OCI-LY1 (cell line): ENCODE results near the gene KLK2.

Source experiments
- H2AFZ ChIP-seq: fragments of 200-600 bp; sonication (generic), shearing (Covaris generic); 2 replicates; pipeline ENCODE4 v1.6.0; 2014; ENCODE audit warnings: antibody characterized with exemption, mild to moderate bottlenecking, low read length
- H3F3A ChIP-seq: fragments of 200-600 bp; sonication (generic), shearing (Covaris generic); 2 replicates; pipeline ENCODE4 v1.6.0; 2014; ENCODE audit warnings: mild to moderate bottlenecking, antibody characterized with exemption, low read length, moderate library complexity; ENCODE audit not compliant: insufficient read depth
- H3K27ac ChIP-seq: fragments of 200-600 bp; sonication (generic); 2 replicates; pipeline ENCODE4 v1.5.1; 2014; ENCODE audit warnings: low read length, mixed run types, mild to moderate bottlenecking, low read depth; ENCODE audit not compliant: poor library complexity, severe bottlenecking
- H3K27me3 ChIP-seq: fragments of 200-600 bp; sonication (generic); 2 replicates; pipeline ENCODE4 v1.6.0; 2014; ENCODE audit warnings: antibody characterized with exemption, mild to moderate bottlenecking, low read length, moderate library complexity; ENCODE audit not compliant: insufficient read depth
- H3K36me3 ChIP-seq: fragments of 200-600 bp; sonication (generic); 2 replicates; pipeline ENCODE4 v1.6.1; 2014; ENCODE audit warnings: mild to moderate bottlenecking, antibody characterized with exemption, low read length, moderate library complexity, mixed read lengths; ENCODE audit not compliant: insufficient read depth
- H3K4me1 ChIP-seq: fragments of 200-600 bp; sonication (generic); 2 replicates; pipeline ENCODE4 v1.5.1; 2014; ENCODE audit warnings: mild to moderate bottlenecking, low read length, moderate library complexity; ENCODE audit not compliant: insufficient read depth, severe bottlenecking
- H3K4me2 ChIP-seq: fragments of 200-600 bp; sonication (generic), shearing (Covaris generic); 2 replicates; pipeline ENCODE4 v1.6.1; 2014; ENCODE audit warnings: low read length
- H3K4me3 ChIP-seq: fragments of 200-600 bp; sonication (generic); 2 replicates; pipeline ENCODE4 v1.5.1; 2014; ENCODE audit warnings: low read length, low read depth, mild to moderate bottlenecking, mixed read lengths; ENCODE audit not compliant: poor library complexity, severe bottlenecking
- H3K79me2 ChIP-seq: fragments of 200-600 bp; shearing (Covaris generic); 2 replicates; pipeline ENCODE4 v1.6.1; 2016; ENCODE audit warnings: mixed run types, low read length, mixed read lengths; ENCODE audit not compliant: insufficient read depth
- H3K9ac ChIP-seq: fragments of 200-600 bp; sonication (generic), shearing (Covaris generic); 2 replicates; pipeline ENCODE4 v1.6.1; 2014; ENCODE audit warnings: mild to moderate bottlenecking, low read length, mixed read lengths
- H3K9me2 ChIP-seq: fragments of 200-600 bp; sonication (generic), shearing (Covaris generic); 2 replicates; pipeline ENCODE4 v1.6.1; 2014; ENCODE audit warnings: low read depth, mild to moderate bottlenecking, low read length, mixed read lengths
- H3K9me3 ChIP-seq: fragments of 200-600 bp; shearing (Covaris generic); 2 replicates; pipeline ENCODE4 v1.6.1; 2014; ENCODE audit warnings: low read length, mixed read lengths
- H4K20me1 ChIP-seq: fragments of 200-600 bp; sonication (generic), shearing (Covaris generic); 2 replicates; pipeline ENCODE4 v1.6.0; 2016; ENCODE audit warnings: mild to moderate bottlenecking, low read length; ENCODE audit not compliant: insufficient read depth
- CTCF ChIP-seq: fragments of 200-600 bp; sonication (generic), shearing (Covaris generic); IDR thresholded peaks from 2 replicates; pipeline ENCODE4 v1.5.1; 2017; ENCODE audit warnings: mild to moderate bottlenecking, antibody characterized with exemption, low read length, moderate library complexity, mixed read lengths
- EZH2 ChIP-seq: fragments of 200-600 bp; sonication (generic), shearing (Covaris generic); IDR thresholded peaks from 2 replicates; pipeline ENCODE4 v1.8.0; 2017; ENCODE audit warnings: borderline replicate concordance, mixed run types, mild to moderate bottlenecking, antibody characterized with exemption, low read length, moderate library complexity, mixed read lengths

Gene KLK2

GRCh38 chr19:50889638-50890037, 16.4 kb downstream of the KLK2 start:
- Histone ChIP-seq H3K79me2 (no peaks in the 10 kb centered on the region), H3K4me2 (no peak overlapping the region), H4K20me1 (no peaks in the 10 kb centered on the region), H2AFZ (no peak overlapping the region), H3F3A (no peaks in the 10 kb centered on the region), H3K9me3 (no peaks in the 10 kb centered on the region), H3K9me2 (no peaks in the 10 kb centered on the region), H3K4me3 (no peak overlapping the region), H3K27ac (no peak overlapping the region), H3K4me1 (no peaks in the 10 kb centered on the region), H3K9ac (no peak overlapping the region), H3K27me3 (peaks cover 3% of the 10 kb centered on the region; the same call in 1 of the 2 replicates), H3K36me3 (no peaks in the 10 kb centered on the region)
- no peak for TF ChIP-seq CTCF
- no peak for TF ChIP-seq EZH2

GRCh38 chr19:50890422-50891252, 17.4 kb downstream of the KLK2 start:
- Histone ChIP-seq H3K79me2 (no peaks in the 10 kb centered on the region), H3K4me2 (no peak overlapping the region), H3K27me3 (peaks cover 3% of the 10 kb centered on the region; the same call in 1 of the 2 replicates), H3K9me3 (no peaks in the 10 kb centered on the region), H4K20me1 (no peaks in the 10 kb centered on the region), H2AFZ (no peak overlapping the region), H3K9me2 (no peaks in the 10 kb centered on the region), H3K4me3 (no peak overlapping the region), H3F3A (no peaks in the 10 kb centered on the region), H3K9ac (no peak overlapping the region), H3K4me1 (no peaks in the 10 kb centered on the region), H3K27ac (no peak overlapping the region), H3K36me3 (no peaks in the 10 kb centered on the region; the same call in 1 of the 2 replicates)
- no peak for TF ChIP-seq CTCF

DNA sequence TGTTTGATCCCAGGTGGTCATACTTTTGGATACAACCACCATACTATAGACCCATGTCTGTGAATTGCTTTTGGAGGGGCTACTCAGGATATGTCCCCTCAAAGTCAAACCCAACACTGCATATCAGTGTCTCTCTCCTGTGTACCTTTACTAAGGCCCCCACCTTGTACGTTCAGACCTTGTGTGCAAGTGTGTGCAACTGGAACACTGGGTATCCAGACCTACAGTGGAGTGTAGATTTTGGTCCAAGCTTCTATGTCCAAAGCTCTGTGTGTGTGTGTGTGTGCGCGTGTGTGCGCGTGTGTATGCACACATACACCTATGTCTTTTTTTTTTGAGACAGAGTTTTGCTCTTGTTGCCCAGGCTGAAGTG, 18.0 kb downstream of the KLK2 start:
- H3K4me1 ChIP-seq: no peaks in the 10 kb centered on the region
- H2AFZ ChIP-seq: no peak overlapping the region
- H3K4me2 ChIP-seq: no peak overlapping the region
- peaks cover 3% of the 10 kb centered on the region; the same call in 1 of the 2 replicates for H3K27me3 ChIP-seq
- no peaks in the 10 kb centered on the region; the same call in 1 of the 2 replicates for H3K36me3 ChIP-seq
- no peaks in the 10 kb centered on the region for H3K79me2 ChIP-seq
- no peaks in the 10 kb centered on the region for H4K20me1 ChIP-seq
- no peak for TF ChIP-seq EZH2
- TF ChIP-seq CTCF: no peak
- H3K4me3 ChIP-seq: no peak overlapping the region
- H3K9me3 ChIP-seq: no peaks in the 10 kb centered on the region
- H3F3A ChIP-seq: no peaks in the 10 kb centered on the region
- no peaks in the 10 kb centered on the region for H3K9me2 ChIP-seq
- H3K27ac ChIP-seq: no peak overlapping the region
- H3K9ac ChIP-seq: no peak overlapping the region
